Measurements from ENCODE around the gene FAM107A.

FAM107A gene

DNA sequence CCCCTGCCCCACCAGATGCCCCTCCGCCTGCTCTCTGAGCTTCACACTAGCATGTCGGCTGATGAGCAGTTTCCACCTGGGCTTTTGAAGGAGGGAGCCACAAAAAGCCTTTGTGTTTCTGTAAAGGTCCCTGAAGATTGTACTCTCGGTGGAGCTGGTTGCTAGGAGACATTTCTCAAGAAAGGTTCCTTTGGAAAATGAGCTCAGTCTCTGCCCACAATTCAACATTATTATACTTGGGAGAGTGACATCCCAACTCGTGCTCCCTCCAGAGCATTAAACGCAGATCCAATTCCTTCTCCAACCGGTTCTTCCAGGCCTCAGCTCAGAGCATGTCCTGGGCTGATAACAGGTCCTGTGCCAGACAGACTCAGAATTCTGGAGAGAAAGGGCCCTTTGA lies 26.8 kb upstream of the FAM107A start:
- H3K27ac ChIP-seq (ENCODE audit: low read depth, low read length) = no peak overlapping the region
- no peak overlapping the region for H4K8ac ChIP-seq (ENCODE audit: low read depth, low read length)
- no peaks in the 10 kb centered on the region for H3K79me1 ChIP-seq (ENCODE audit: low read length)
- H3K56ac ChIP-seq (ENCODE audit: low read length) = no peak overlapping the region
- no peak overlapping the region for H3K4ac ChIP-seq (ENCODE audit: low read depth, low read length)
- no peak overlapping the region for H3K18ac ChIP-seq (ENCODE audit: low read length)
- no peak overlapping the region for H3K9ac ChIP-seq (ENCODE audit: low read length)
- DNase-seq = no peak
- WGBS (ENCODE audit: extremely low coverage, insufficient coverage, low lambda C conversion rate) = no CpG with 5 or more reads among the region's 6 CpGs
- H2BK120ac ChIP-seq (ENCODE audit: low read depth, low read length) = no peak overlapping the region
- H2AK5ac ChIP-seq (ENCODE audit: low read length) = no peak overlapping the region
- no peak overlapping the region for H3K4me3 ChIP-seq (ENCODE audit: low read length)
- H3K36me3 ChIP-seq (ENCODE audit: control insufficient read depth, insufficient read depth, low read length) = no peaks in the 10 kb centered on the region
- no peak overlapping the region for H3K4me2 ChIP-seq (ENCODE audit: low read length)
- no peaks in the 10 kb centered on the region for H3K27me3 ChIP-seq (ENCODE audit: insufficient read depth, low read length, poor library complexity)
- H4K5ac ChIP-seq (ENCODE audit: low read length) = no peak overlapping the region
- no peak overlapping the region for H3K23ac ChIP-seq (ENCODE audit: low read length)
- H2BK15ac ChIP-seq (replicated peaks; ENCODE audit: low read depth) = no peak overlapping the region
- H2BK5ac ChIP-seq (ENCODE audit: low read length) = no peak overlapping the region
- H3K79me2 ChIP-seq (ENCODE audit: control insufficient read depth, insufficient read depth, low read length) = no peaks in the 10 kb centered on the region
- no peaks in the 10 kb centered on the region for H3K4me1 ChIP-seq (ENCODE audit: control insufficient read depth, low read depth, low read length)

DNA sequence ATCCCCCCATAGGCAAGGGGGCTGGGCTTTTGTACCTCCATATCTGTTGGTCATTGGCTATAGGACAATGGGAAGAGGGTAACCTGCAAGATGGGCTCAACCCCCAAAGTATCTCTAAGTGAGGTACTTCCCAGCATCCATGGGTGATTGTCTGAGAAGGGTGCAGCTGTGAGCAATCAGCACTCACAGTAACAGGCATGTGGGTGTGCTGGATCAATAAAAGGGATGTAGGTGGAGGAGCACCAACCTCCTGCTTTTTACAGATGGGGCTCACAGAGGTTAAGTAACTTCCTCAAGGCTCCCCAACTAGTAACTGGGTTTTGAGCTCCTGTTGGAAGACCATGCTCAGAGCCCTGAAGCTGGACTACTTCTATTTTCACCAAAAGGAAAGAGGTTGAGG lies 26.4 kb upstream of the FAM107A start:
- Histone ChIP-seq H3K36me3 (ENCODE audit: control insufficient read depth, insufficient read depth, low read length) (no peaks in the 10 kb centered on the region), H3K27ac (ENCODE audit: low read depth, low read length) (no peak overlapping the region), H3K4ac (ENCODE audit: low read depth, low read length) (no peak overlapping the region), H3K9ac (ENCODE audit: low read length) (no peak overlapping the region), H2AK5ac (ENCODE audit: low read length) (no peak overlapping the region), H3K4me3 (ENCODE audit: low read length) (no peak overlapping the region), H4K8ac (ENCODE audit: low read depth, low read length) (no peak overlapping the region), H2BK15ac (replicated peaks; ENCODE audit: low read depth) (no peak overlapping the region), H2BK5ac (ENCODE audit: low read length) (no peak overlapping the region), H3K56ac (ENCODE audit: low read length) (no peak overlapping the region), H3K4me2 (ENCODE audit: low read length) (no peak overlapping the region), H3K79me2 (ENCODE audit: control insufficient read depth, insufficient read depth, low read length) (no peaks in the 10 kb centered on the region), H3K4me1 (ENCODE audit: control insufficient read depth, low read depth, low read length) (no peaks in the 10 kb centered on the region), H3K23ac (ENCODE audit: low read length) (no peak overlapping the region), H4K5ac (ENCODE audit: low read length) (no peak overlapping the region), H2BK120ac (ENCODE audit: low read depth, low read length) (no peak overlapping the region), H3K27me3 (ENCODE audit: insufficient read depth, low read length, poor library complexity) (no peaks in the 10 kb centered on the region), H3K18ac (ENCODE audit: low read length) (no peak overlapping the region), H3K79me1 (ENCODE audit: low read length) (no peaks in the 10 kb centered on the region)
- no peak for DNase-seq

- Histone ChIP-seq H3K18ac (ENCODE audit: low read length) (no peak overlapping the region), H3K4ac (ENCODE audit: low read depth, low read length) (no peak overlapping the region), H2BK120ac (ENCODE audit: low read depth, low read length) (no peak overlapping the region), H3K79me2 (ENCODE audit: control insufficient read depth, insufficient read depth, low read length) (no peaks in the 10 kb centered on the region), H4K5ac (ENCODE audit: low read length) (no peak overlapping the region), H3K4me2 (ENCODE audit: low read length) (no peak overlapping the region), H3K56ac (ENCODE audit: low read length) (no peak overlapping the region), H3K4me3 (ENCODE audit: low read length) (no peak overlapping the region), H4K8ac (ENCODE audit: low read depth, low read length) (no peak overlapping the region), H3K27me3 (ENCODE audit: insufficient read depth, low read length, poor library complexity) (no peaks in the 10 kb centered on the region), H2BK5ac (ENCODE audit: low read length) (no peak overlapping the region), H2BK15ac (replicated peaks; ENCODE audit: low read depth) (no peak overlapping the region), H3K23ac (ENCODE audit: low read length) (no peak overlapping the region), H3K27ac (ENCODE audit: low read depth, low read length) (no peak overlapping the region), H3K4me1 (ENCODE audit: control insufficient read depth, low read depth, low read length) (no peaks in the 10 kb centered on the region), H3K9ac (ENCODE audit: low read length) (no peak overlapping the region), H3K79me1 (ENCODE audit: low read length) (no peaks in the 10 kb centered on the region), H2AK5ac (ENCODE audit: low read length) (no peak overlapping the region), H3K36me3 (ENCODE audit: control insufficient read depth, insufficient read depth, low read length) (no peaks in the 10 kb centered on the region)
- no peak for DNase-seq
- no CpG with 5 or more reads among the region's 6 CpGs for WGBS (ENCODE audit: extremely low coverage, insufficient coverage, low lambda C conversion rate)
Measured at GRCh38 chr3:58597770-58598310, 20.6 kb upstream of the FAM107A start.

DNA sequence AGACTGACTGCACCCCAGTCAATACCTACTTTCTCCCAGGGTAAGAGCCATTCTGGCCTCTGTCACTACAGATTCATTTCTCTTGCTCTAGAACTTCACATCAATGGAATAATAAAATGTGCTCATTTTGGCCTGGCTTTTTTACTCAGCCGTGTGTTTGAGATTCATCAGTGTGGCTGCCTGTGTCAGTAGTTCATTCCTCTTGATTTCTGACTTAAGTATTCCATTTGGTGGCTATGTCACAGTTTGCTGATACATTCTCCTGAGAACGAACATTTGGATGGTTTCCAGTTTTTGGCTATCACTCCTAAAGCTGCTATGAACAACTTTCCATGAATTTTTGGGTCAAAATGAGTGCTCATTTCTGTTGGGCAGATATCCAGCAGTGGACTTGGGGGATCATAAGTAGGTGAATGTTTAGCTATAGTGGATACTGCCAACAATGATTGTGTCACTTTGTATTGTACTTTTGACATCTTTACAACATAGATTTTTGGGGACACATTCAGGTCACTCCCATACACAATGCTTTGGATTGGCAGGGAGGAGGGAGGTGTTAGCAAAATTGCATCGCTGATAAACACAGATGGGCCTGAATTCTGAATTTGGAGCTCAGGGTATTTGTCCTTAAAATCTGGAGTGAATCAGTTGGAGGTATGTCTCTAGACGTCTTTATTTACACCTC lies 19.8 kb upstream of the FAM107A start:
- H2BK5ac ChIP-seq (ENCODE audit: low read length) = no peak overlapping the region
- H3K4me3 ChIP-seq (ENCODE audit: low read length) = no peak overlapping the region
- H3K36me3 ChIP-seq (ENCODE audit: control insufficient read depth, insufficient read depth, low read length) = no peaks in the 10 kb centered on the region
- no peak overlapping the region for H3K9ac ChIP-seq (ENCODE audit: low read length)
- no peak overlapping the region for H3K56ac ChIP-seq (ENCODE audit: low read length)
- no peak for DNase-seq
- H4K8ac ChIP-seq (ENCODE audit: low read depth, low read length) = no peak overlapping the region
- no peaks in the 10 kb centered on the region for H3K79me1 ChIP-seq (ENCODE audit: low read length)
- H3K27ac ChIP-seq (ENCODE audit: low read depth, low read length) = no peak overlapping the region
- no peak overlapping the region for H4K5ac ChIP-seq (ENCODE audit: low read length)
- H3K18ac ChIP-seq (ENCODE audit: low read length) = no peak overlapping the region
- H3K4me2 ChIP-seq (ENCODE audit: low read length) = no peak overlapping the region
- H2BK120ac ChIP-seq (ENCODE audit: low read depth, low read length) = no peak overlapping the region
- H2BK15ac ChIP-seq (replicated peaks; ENCODE audit: low read depth) = no peak overlapping the region
- no peak overlapping the region for H2AK5ac ChIP-seq (ENCODE audit: low read length)
- WGBS (ENCODE audit: extremely low coverage, insufficient coverage, low lambda C conversion rate) = no CpG with 5 or more reads among the region's 4 CpGs
- no peak overlapping the region for H3K23ac ChIP-seq (ENCODE audit: low read length)
- no peaks in the 10 kb centered on the region for H3K79me2 ChIP-seq (ENCODE audit: control insufficient read depth, insufficient read depth, low read length)
- no peaks in the 10 kb centered on the region for H3K27me3 ChIP-seq (ENCODE audit: insufficient read depth, low read length, poor library complexity)
- no peaks in the 10 kb centered on the region for H3K4me1 ChIP-seq (ENCODE audit: control insufficient read depth, low read depth, low read length)
- H3K4ac ChIP-seq (ENCODE audit: low read depth, low read length) = no peak overlapping the region

DNA sequence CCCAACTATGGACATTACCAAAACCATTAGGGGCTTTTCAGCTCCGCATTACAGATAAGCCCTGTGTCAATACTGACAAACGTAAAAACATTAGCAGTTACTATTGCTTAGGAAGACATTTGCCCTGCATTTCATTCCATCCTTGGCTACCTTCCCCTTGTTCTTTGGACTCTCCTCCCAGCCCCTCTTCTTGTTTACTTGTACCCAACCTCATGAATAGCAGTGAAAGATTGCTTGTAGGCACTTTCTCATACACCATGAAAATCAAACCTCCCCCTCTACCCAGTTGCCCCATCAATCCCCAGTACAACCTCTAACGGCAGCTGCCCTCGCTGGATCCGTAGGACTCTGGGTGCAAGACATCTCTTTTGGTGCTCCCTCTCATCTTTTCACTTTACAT lies 16.9 kb upstream of the FAM107A start:
- no peak overlapping the region for H3K9ac ChIP-seq (ENCODE audit: low read length)
- no peak overlapping the region for H3K27ac ChIP-seq (ENCODE audit: low read depth, low read length)
- no peaks in the 10 kb centered on the region for H3K79me2 ChIP-seq (ENCODE audit: control insufficient read depth, insufficient read depth, low read length)

More for the DNA sequence above, 16.9 kb upstream of the FAM107A start:
- Histone ChIP-seq H3K36me3 (ENCODE audit: control insufficient read depth, insufficient read depth, low read length) (no peaks in the 10 kb centered on the region), H3K4me2 (ENCODE audit: low read length) (no peak overlapping the region), H3K4me3 (ENCODE audit: low read length) (no peak overlapping the region), H3K4me1 (ENCODE audit: control insufficient read depth, low read depth, low read length) (no peaks in the 10 kb centered on the region), H3K79me1 (ENCODE audit: low read length) (no peaks in the 10 kb centered on the region), H2BK5ac (ENCODE audit: low read length) (no peak overlapping the region), H4K5ac (ENCODE audit: low read length) (no peak overlapping the region), H2BK120ac (ENCODE audit: low read depth, low read length) (no peak overlapping the region), H3K18ac (ENCODE audit: low read length) (no peak overlapping the region), H3K4ac (ENCODE audit: low read depth, low read length) (no peak overlapping the region), H3K56ac (ENCODE audit: low read length) (no peak overlapping the region), H2BK15ac (replicated peaks; ENCODE audit: low read depth) (no peak overlapping the region), H4K8ac (ENCODE audit: low read depth, low read length) (no peak overlapping the region), H2AK5ac (ENCODE audit: low read length) (no peak overlapping the region), H3K23ac (ENCODE audit: low read length) (no peak overlapping the region), H3K27me3 (ENCODE audit: insufficient read depth, low read length, poor library complexity) (no peaks in the 10 kb centered on the region)
- WGBS (ENCODE audit: extremely low coverage, insufficient coverage, low lambda C conversion rate) = no CpG with 5 or more reads among the region's 5 CpGs
- no peak for DNase-seq

All from mesendoderm (in vitro differentiated cells).